PFSK-1 (cell line): Measurements from ENCODE around the gene CKAP5.

Experiments
- FOXP2 ChIP-seq: optimal IDR thresholded peaks from 2 replicates; pipeline ENCODE3; 2011; ENCODE audit warnings: borderline replicate concordance, control low read depth, inconsistent platforms; ENCODE audit not compliant: insufficient read depth; ENCODE audit errors: extremely low read length, extremely low read depth
- POLR2AphosphoS5 ChIP-seq: IDR thresholded peaks from 2 replicates; pipeline ENCODE4 v1.6.1; 2012; ENCODE audit warnings: low read depth, mild to moderate bottlenecking, control low read depth, low read length, moderate library complexity
- SIN3A ChIP-seq: IDR thresholded peaks from 2 replicates; pipeline ENCODE4 v1.6.1; 2012; ENCODE audit warnings: mild to moderate bottlenecking, low read length, moderate library complexity, borderline replicate concordance; ENCODE audit not compliant: insufficient read depth
- TAF1 ChIP-seq: IDR thresholded peaks from 2 replicates; pipeline ENCODE4 v1.6.1; 2012; ENCODE audit warnings: low read length, control low read depth, borderline replicate concordance; ENCODE audit not compliant: insufficient read depth
- TF ChIP-seq, protein P1 (sequence below), 2 experiments: IDR thresholded peaks; 2 replicates each; pipeline versions ENCODE4 v1.6.1 to v1.8.0; 2011 to 2012; ENCODE audit warnings: low read depth in 2 of 2, low read length in 2 of 2, control low read depth in 1 of 2, inconsistent platforms in 1 of 2, mild to moderate bottlenecking in 1 of 2, moderate library complexity in 1 of 2; ENCODE audit not compliant: insufficient read depth in 1 of 2

Gene CKAP5

DNA sequence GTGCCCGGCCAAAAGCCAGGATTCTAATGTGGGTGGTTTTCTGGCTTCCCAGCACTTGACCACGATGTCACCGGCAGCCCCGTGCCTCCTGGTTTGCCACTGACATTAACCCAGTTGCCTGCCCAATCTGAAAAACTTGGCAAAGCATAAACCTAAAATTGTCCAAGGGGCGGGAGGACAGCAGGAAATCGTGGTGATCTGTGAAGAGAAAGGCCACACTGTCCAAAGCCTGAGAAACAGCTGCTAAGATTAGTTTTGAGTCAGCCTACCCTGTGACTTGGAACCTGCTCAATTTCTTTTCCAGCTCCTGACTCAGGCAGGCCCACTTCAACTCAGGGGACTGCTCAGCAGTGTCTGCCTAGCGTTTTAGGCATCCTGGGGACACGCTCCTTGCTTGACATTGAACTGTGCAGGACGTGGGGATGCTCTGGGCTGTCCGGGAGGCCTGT is 135.2 kb downstream of the CKAP5 start:
- TF ChIP-seq, protein P1, sequence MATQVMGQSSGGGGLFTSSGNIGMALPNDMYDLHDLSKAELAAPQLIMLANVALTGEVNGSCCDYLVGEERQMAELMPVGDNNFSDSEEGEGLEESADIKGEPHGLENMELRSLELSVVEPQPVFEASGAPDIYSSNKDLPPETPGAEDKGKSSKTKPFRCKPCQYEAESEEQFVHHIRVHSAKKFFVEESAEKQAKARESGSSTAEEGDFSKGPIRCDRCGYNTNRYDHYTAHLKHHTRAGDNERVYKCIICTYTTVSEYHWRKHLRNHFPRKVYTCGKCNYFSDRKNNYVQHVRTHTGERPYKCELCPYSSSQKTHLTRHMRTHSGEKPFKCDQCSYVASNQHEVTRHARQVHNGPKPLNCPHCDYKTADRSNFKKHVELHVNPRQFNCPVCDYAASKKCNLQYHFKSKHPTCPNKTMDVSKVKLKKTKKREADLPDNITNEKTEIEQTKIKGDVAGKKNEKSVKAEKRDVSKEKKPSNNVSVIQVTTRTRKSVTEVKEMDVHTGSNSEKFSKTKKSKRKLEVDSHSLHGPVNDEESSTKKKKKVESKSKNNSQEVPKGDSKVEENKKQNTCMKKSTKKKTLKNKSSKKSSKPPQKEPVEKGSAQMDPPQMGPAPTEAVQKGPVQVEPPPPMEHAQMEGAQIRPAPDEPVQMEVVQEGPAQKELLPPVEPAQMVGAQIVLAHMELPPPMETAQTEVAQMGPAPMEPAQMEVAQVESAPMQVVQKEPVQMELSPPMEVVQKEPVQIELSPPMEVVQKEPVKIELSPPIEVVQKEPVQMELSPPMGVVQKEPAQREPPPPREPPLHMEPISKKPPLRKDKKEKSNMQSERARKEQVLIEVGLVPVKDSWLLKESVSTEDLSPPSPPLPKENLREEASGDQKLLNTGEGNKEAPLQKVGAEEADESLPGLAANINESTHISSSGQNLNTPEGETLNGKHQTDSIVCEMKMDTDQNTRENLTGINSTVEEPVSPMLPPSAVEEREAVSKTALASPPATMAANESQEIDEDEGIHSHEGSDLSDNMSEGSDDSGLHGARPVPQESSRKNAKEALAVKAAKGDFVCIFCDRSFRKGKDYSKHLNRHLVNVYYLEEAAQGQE (IDR thresholded peaks at IDR 0.05; ENCODE audit: insufficient read depth in 1 of 2, low read depth in 2 of 2, low read length in 2 of 2) = no peak
- TF ChIP-seq POLR2AphosphoS5 (no peak), SIN3A (no peak), FOXP2 (no peak), TAF1 (no peak)

DNA sequence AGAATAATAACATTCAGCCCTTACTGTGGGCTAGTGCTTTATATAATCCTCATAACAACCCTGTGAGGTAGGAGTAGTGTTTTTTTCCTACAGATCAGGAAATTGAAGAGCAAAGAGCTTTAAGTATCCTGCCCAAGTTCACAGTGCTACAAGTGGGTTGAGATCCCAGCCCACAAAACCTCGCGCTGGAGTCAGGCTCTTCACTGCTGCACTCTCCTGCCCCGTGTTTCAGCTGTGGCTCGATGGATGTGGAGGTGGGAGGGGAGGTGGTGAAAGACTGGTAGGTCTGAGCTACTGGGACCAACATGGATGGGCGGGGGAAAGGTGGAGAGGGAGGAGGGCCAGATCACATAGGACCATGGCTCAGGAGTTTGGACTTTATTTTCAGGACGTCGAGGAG is 139.2 kb downstream of the CKAP5 start:
- TF ChIP-seq, protein P1 (IDR thresholded peaks at IDR 0.05; ENCODE audit: insufficient read depth in 1 of 2, low read depth in 2 of 2, low read length in 2 of 2) = no peak
- peak; percentile 2; the same call in 1 of the 2 replicates for TF ChIP-seq POLR2AphosphoS5

DNA sequence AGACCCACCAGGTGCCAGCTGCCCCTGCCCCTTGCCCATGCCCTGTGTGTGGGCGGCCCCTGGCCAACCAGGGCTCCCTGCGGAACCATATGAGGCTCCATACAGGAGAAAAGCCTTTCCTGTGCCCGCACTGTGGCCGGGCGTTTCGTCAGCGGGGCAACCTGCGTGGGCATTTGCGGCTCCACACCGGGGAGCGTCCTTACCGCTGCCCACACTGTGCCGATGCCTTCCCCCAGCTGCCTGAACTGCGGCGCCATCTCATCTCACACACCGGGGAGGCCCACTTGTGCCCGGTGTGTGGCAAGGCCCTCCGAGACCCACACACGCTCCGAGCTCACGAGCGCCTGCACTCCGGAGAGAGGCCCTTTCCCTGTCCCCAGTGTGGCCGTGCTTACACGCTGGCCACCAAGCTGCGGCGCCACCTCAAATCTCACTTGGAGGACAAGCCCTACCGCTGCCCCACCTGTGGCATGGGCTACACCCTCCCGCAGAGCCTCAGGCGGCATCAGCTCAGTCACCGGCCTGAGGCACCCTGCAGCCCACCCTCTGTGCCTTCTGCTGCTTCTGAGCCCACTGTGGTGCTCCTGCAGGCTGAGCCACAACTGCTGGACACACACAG is 140.9 kb downstream of the CKAP5 start:
- TF ChIP-seq POLR2AphosphoS5 = no peak
- TF ChIP-seq SIN3A = no peak

DNA sequence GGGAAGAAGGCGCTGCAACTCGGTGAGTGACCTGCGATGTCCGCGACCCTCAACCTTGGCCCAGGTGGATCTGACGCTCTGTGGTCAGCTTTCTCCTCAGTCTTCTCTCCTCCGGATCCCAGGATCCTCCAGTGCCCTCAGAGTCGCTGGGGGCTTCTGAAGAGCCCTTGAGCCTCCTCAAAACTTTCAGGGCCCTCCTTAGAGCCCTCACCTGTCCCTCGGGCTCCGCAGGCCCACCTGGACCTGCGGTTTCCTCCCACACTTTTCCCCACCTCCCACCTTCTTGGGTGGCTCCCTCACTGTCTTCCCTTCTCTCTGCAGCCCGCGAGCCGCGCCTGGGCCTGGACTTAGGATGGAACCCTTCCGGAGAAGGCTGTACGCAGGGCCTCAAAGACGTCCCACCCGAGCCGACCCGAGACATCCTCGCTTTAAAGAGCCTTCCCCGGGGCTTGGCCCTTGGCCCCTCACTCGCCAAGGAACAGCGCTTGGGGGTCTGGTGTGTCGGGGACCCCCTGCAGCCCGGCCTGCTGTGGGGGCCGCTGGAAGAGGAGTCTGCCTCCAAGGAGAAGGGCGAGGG is 144.9 kb downstream of the CKAP5 start:
- TF ChIP-seq, protein P1 (IDR thresholded peaks at IDR 0.05; ENCODE audit: insufficient read depth in 1 of 2, low read depth in 2 of 2, low read length in 2 of 2) = no peak
- no peak for TF ChIP-seq FOXP2
- TF ChIP-seq TAF1 = no peak
- no peak for TF ChIP-seq POLR2AphosphoS5
- no peak for TF ChIP-seq SIN3A

DNA sequence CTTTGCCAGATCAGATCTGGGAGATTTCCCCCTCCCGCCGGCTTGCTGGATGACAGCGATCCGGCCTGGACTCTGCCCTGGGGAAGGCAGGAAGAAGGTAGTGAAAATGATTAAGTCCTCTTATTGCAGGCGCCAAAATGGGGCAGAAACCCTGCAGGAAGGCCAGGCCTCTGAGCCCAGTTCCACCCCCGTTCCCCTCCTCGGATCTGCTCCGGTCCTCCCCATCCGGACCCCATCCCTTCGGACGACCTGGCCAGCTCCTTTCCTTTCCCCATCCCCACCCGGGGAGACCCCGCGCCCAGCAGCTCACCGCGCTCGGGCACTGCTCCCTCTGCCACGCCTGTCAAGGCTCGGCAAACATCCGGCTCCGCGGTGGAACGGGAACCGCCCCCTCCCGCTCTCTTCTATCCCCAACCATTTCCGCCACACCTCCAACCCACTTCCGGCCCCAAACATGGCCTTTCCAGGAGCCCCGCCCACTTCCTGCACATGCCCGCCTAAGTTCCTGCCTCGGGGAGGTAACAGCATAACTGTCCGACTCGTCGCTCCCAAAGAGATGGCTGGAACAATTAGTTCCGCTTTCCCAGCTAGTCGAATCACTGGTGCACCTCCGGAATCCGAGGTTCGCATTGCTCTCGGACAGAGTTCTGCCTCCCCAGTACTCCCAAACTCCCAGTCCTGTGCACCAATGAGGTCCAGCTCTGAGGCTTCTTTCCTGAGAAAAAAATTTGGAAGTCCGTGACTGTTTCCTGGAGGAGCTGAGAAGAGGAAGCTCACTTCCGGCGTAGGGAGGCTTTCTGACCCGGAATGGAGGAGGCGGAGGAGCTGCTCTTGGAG is 145.6 kb downstream of the CKAP5 start, which contains the start of the genes ARHGAP1 and ZNF408:
TSS of gene ARHGAP1 (minus strand) at position 379 of the 837 bp plus-strand sequence. CDS start 4,512 bp downstream, outside the sequence.
TSS of gene ZNF408 (plus strand) at position 791 of the 837 bp plus-strand sequence. CDS start at position 808, 17 bp downstream.
- peak; percentile 94; the same call in 1 of the 2 replicates for TF ChIP-seq SIN3A
- TF ChIP-seq TAF1 = peak; percentile 94; the same call in 1 of the 2 replicates
- TF ChIP-seq POLR2AphosphoS5 = peak; percentile 89
- TF ChIP-seq FOXP2 = peak; percentile 67
- TF ChIP-seq, protein P1 (IDR thresholded peaks at IDR 0.05; ENCODE audit: insufficient read depth in 1 of 2, low read depth in 2 of 2, low read length in 2 of 2) = peak in 1 of 2 experiments; percentile 33; a peak in 1 of 4 replicates
